Measurements from ENCODE around the gene SLC35E1. TPM values are rescaled to one million over a fixed set of nuclear protein-coding genes. Genes with fewer than 3 reads are reported as not detected.

SLC35E1 gene
- total and polyA plus RNA-seq, 2 of the 13 experiments (the other 11 are each of a cell fraction or from before 2014, with no cell fraction given), result 21.2 to 46.5 TPM

DNA sequence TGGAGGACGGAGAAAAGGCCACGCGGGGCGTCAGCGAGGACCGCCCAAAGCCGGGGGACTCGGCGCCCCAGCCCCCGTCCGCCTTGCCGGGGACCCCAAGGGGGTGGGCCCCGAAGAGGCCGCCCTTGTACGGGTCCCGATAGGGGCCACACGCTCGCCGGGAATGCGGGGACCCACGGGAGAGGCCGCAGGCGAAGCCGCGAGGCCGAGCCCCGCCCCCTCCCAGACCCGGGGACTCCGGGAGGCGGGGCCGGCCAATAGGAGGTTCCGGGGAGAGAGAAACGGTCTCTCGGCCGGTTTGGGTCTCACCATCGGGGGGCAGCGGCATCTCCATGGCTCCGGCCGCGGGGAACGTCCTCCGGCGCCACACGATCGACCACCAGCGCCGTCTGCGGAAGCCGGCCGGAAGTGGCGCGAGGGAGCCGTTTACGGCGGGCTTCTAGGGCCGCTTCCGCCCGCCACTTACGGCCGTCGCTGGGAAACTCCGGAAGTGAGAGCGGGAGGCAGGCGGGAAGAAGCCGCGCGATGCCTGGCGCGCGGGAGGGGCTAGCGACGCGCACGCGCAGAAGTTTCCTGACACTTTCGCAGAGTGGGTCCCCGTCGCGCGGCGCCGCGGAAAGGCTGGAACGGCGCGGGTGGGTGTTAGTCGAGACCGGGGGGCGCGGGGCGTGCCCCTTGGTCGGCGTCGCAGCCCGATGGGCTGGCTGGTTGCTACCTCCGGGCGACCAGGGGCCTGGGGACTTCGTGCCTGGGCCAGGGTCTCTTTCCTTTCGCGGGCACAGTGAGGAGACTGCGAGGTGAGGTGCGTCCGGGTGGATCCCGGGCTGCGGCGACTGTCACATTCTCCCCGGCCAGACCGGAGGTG, 29.9 kb downstream of the SLC35E1 start, which contains the start of gene CHERP (continued):
- TF ChIP-seq, protein P1, sequence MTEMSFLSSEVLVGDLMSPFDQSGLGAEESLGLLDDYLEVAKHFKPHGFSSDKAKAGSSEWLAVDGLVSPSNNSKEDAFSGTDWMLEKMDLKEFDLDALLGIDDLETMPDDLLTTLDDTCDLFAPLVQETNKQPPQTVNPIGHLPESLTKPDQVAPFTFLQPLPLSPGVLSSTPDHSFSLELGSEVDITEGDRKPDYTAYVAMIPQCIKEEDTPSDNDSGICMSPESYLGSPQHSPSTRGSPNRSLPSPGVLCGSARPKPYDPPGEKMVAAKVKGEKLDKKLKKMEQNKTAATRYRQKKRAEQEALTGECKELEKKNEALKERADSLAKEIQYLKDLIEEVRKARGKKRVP (CRISPR knock-in tag; IDR thresholded peaks at IDR 0.05), result no peak
- TF ChIP-seq ZNF317 (CRISPR knock-in tag; IDR thresholded peaks at IDR 0.05) (peak; percentile 42), ZNF274 (CRISPR knock-in tag; IDR thresholded peaks at IDR 0.05) (peak; percentile 67; the same call in 1 of the 2 replicates), ZBTB20 (CRISPR knock-in tag; IDR thresholded peaks at IDR 0.05; ENCODE audit: borderline replicate concordance, low read depth) (peak; percentile 75; the same call in 1 of the 2 replicates), GTF2F1 (IDR thresholded peaks at IDR 0.05; ENCODE audit: low read length) (no peak), TAF15 (IDR thresholded peaks at IDR 0.05; ENCODE audit: low read depth, low read length, poor library complexity, severe bottlenecking) (no peak), ERF (CRISPR knock-in tag; IDR thresholded peaks at IDR 0.05) (peak; percentile 33), ZNF737 (CRISPR knock-in tag; IDR thresholded peaks at IDR 0.05; ENCODE audit: borderline replicate concordance) (no peak), ZBTB38 (CRISPR knock-in tag; IDR thresholded peaks at IDR 0.05) (peak; percentile 54; the same call in 1 of the 2 replicates), ZSCAN9 (CRISPR knock-in tag; IDR thresholded peaks at IDR 0.05; ENCODE audit: borderline replicate concordance) (peak; percentile 75), GABPB1 (CRISPR knock-in tag; IDR thresholded peaks at IDR 0.05) (peak; percentile 99), ZNF333 (CRISPR knock-in tag; IDR thresholded peaks at IDR 0.05; ENCODE audit: borderline replicate concordance) (0 out of 2 replicates have a peak, but pooled peaks have one; percentile 58)
- TF ChIP-seq, protein P2, sequence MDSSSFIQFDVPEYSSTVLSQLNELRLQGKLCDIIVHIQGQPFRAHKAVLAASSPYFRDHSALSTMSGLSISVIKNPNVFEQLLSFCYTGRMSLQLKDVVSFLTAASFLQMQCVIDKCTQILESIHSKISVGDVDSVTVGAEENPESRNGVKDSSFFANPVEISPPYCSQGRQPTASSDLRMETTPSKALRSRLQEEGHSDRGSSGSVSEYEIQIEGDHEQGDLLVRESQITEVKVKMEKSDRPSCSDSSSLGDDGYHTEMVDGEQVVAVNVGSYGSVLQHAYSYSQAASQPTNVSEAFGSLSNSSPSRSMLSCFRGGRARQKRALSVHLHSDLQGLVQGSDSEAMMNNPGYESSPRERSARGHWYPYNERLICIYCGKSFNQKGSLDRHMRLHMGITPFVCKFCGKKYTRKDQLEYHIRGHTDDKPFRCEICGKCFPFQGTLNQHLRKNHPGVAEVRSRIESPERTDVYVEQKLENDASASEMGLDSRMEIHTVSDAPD (CRISPR knock-in tag; IDR thresholded peaks at IDR 0.05), result peak; percentile 39; the same call in 1 of the 2 replicates
- TF ChIP-seq, protein P3, sequence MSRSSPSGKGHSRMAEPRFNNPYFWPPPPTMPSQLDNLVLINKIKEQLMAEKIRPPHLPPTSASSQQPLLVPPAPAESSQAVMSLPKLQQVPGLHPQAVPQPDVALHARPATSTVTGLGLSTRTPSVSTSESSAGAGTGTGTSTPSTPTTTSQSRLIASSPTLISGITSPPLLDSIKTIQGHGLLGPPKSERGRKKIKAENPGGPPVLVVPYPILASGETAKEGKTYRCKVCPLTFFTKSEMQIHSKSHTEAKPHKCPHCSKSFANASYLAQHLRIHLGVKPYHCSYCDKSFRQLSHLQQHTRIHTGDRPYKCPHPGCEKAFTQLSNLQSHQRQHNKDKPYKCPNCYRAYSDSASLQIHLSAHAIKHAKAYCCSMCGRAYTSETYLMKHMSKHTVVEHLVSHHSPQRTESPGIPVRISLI (CRISPR knock-in tag; IDR thresholded peaks at IDR 0.05; ENCODE audit: borderline replicate concordance), result peak; percentile 18; the same call in 1 of the 2 replicates
- TF ChIP-seq, protein P4, sequence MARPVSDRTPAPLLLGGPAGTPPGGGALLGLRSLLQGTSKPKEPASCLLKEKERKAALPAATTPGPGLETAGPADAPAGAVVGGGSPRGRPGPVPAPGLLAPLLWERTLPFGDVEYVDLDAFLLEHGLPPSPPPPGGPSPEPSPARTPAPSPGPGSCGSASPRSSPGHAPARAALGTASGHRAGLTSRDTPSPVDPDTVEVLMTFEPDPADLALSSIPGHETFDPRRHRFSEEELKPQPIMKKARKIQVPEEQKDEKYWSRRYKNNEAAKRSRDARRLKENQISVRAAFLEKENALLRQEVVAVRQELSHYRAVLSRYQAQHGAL (CRISPR knock-in tag; IDR thresholded peaks at IDR 0.05; ENCODE audit: not compliant biosample characterization), result peak; percentile 27
- TF ChIP-seq, protein P5, sequence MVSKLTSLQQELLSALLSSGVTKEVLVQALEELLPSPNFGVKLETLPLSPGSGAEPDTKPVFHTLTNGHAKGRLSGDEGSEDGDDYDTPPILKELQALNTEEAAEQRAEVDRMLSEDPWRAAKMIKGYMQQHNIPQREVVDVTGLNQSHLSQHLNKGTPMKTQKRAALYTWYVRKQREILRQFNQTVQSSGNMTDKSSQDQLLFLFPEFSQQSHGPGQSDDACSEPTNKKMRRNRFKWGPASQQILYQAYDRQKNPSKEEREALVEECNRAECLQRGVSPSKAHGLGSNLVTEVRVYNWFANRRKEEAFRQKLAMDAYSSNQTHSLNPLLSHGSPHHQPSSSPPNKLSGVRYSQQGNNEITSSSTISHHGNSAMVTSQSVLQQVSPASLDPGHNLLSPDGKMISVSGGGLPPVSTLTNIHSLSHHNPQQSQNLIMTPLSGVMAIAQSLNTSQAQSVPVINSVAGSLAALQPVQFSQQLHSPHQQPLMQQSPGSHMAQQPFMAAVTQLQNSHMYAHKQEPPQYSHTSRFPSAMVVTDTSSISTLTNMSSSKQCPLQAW (CRISPR knock-in tag; IDR thresholded peaks at IDR 0.05), result no peak
- TF ChIP-seq, protein P6, sequence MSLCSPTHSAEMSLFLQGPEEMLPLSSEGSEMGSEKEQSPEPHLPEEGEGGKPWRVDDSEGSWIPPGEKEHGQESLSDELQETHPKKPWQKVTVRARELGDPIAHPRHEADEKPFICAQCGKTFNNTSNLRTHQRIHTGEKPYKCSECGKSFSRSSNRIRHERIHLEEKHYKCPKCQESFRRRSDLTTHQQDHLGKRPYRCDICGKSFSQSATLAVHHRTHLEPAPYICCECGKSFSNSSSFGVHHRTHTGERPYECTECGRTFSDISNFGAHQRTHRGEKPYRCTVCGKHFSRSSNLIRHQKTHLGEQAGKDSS (CRISPR knock-in tag; IDR thresholded peaks at IDR 0.05; ENCODE audit: borderline replicate concordance, low read depth), result peak; percentile 37; the same call in 1 of the 2 replicates
- TF ChIP-seq, protein P7, sequence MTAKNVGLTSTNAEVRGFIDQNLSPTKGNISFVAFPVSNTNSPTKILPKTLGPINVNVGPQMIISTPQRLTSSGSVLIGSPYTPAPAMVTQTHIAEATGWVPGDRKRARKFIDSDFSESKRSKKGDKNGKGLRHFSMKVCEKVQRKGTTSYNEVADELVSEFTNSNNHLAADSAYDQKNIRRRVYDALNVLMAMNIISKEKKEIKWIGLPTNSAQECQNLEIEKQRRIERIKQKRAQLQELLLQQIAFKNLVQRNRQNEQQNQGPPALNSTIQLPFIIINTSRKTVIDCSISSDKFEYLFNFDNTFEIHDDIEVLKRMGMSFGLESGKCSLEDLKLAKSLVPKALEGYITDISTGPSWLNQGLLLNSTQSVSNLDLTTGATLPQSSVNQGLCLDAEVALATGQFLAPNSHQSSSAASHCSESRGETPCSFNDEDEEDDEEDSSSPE (CRISPR knock-in tag; IDR thresholded peaks at IDR 0.05), result peak; percentile 97

Measured in HepG2 (cell line).